Skeletal muscle satellite cell (primary cell): ENCODE results near the gene ERC1.

Experiments
- H3K27me3 ChIP-seq: 2 replicates; pipeline ENCODE4 v1.7.0; 2013; ENCODE audit warnings: low read length; ENCODE audit not compliant: control insufficient read depth, insufficient read depth
- H3K36me3 ChIP-seq: 2 replicates; pipeline ENCODE4 v1.7.0; 2013; ENCODE audit warnings: mild to moderate bottlenecking, control low read depth, low read length; ENCODE audit not compliant: insufficient read depth
- H3K4me1 ChIP-seq: 2 replicates; pipeline ENCODE4 v1.7.0; 2013; ENCODE audit warnings: low read length; ENCODE audit not compliant: control insufficient read depth, insufficient read depth
- H3K4me2 ChIP-seq: 2 replicates; pipeline ENCODE4 v1.7.0; 2013; ENCODE audit warnings: mild to moderate bottlenecking, low read length
- H3K4me3 ChIP-seq: 2 replicates; pipeline ENCODE4 v1.7.0; 2013; ENCODE audit warnings: low read length
- H3K9ac ChIP-seq: 2 replicates; pipeline ENCODE4 v1.7.0; 2013; ENCODE audit warnings: mild to moderate bottlenecking, low read depth, low read length, moderate library complexity
- H3K9me3 ChIP-seq: replicated peaks from 2 replicates; pipeline ENCODE4 v1.7.0; 2013; ENCODE audit warnings: mild to moderate bottlenecking, control low read depth, low read length

The ERC1 gene

GRCh38 chr12:958588-959123, 32.4 kb upstream of the ERC1 start:
- peaks cover 14% of the 10 kb centered on the region for H3K4me1 ChIP-seq
- H3K4me2 ChIP-seq: no peak overlapping the region
- H3K9me3 ChIP-seq: no peaks in the 10 kb centered on the region
- no peak overlapping the region for H3K4me3 ChIP-seq
- no peaks in the 10 kb centered on the region for H3K27me3 ChIP-seq
- H3K36me3 ChIP-seq: no peaks in the 10 kb centered on the region
- H3K9ac ChIP-seq: no peak overlapping the region

GRCh38 chr12:966724-967123, 24.3 kb upstream of the ERC1 start:
- no peaks in the 10 kb centered on the region for H3K27me3 ChIP-seq
- H3K36me3 ChIP-seq: no peaks in the 10 kb centered on the region
- H3K9me3 ChIP-seq: no peaks in the 10 kb centered on the region
- H3K9ac ChIP-seq: no peak overlapping the region
- no peaks in the 10 kb centered on the region for H3K4me1 ChIP-seq
- no peak overlapping the region for H3K4me2 ChIP-seq
- no peak overlapping the region for H3K4me3 ChIP-seq

GRCh38 chr12:967641-968040, 23.4 kb upstream of the ERC1 start:
- no peak overlapping the region for H3K4me3 ChIP-seq
- H3K9ac ChIP-seq: no peak overlapping the region
- no peaks in the 10 kb centered on the region for H3K4me1 ChIP-seq
- no peaks in the 10 kb centered on the region for H3K27me3 ChIP-seq
- no peak overlapping the region for H3K4me2 ChIP-seq
- H3K36me3 ChIP-seq: no peaks in the 10 kb centered on the region
- H3K9me3 ChIP-seq: no peaks in the 10 kb centered on the region

GRCh38 chr12:968545-968944, 22.5 kb upstream of the ERC1 start:
- no peak overlapping the region for H3K4me2 ChIP-seq

GRCh38 chr12:969821-970220, 21.2 kb upstream of the ERC1 start:
- H3K27me3 ChIP-seq: no peaks in the 10 kb centered on the region
- no peaks in the 10 kb centered on the region for H3K4me1 ChIP-seq
- H3K4me2 ChIP-seq: no peak overlapping the region
- no peaks in the 10 kb centered on the region for H3K36me3 ChIP-seq
- no peaks in the 10 kb centered on the region for H3K9me3 ChIP-seq
- H3K4me3 ChIP-seq: no peak overlapping the region
- H3K9ac ChIP-seq: no peak overlapping the region

More at GRCh38 chr12:968545-968944, 22.5 kb upstream of the ERC1 start:
- Histone ChIP-seq H3K9ac (no peak overlapping the region), H3K36me3 (no peaks in the 10 kb centered on the region), H3K9me3 (no peaks in the 10 kb centered on the region), H3K4me1 (no peaks in the 10 kb centered on the region), H3K27me3 (no peaks in the 10 kb centered on the region), H3K4me3 (no peak overlapping the region)

- no peak overlapping the region for H3K9ac ChIP-seq
- no peaks in the 10 kb centered on the region for H3K4me1 ChIP-seq
- no peak overlapping the region for H3K4me3 ChIP-seq
- no peaks in the 10 kb centered on the region for H3K36me3 ChIP-seq
- no peaks in the 10 kb centered on the region for H3K9me3 ChIP-seq
- no peak overlapping the region for H3K4me2 ChIP-seq
- H3K27me3 ChIP-seq: no peaks in the 10 kb centered on the region
Measured at GRCh38 chr12:971991-972390, 19.0 kb upstream of the ERC1 start.

- no peaks in the 10 kb centered on the region for H3K27me3 ChIP-seq
- no peaks in the 10 kb centered on the region for H3K36me3 ChIP-seq
- H3K4me1 ChIP-seq: no peaks in the 10 kb centered on the region
- H3K4me2 ChIP-seq: no peak overlapping the region
- H3K9me3 ChIP-seq: no peaks in the 10 kb centered on the region
- no peak overlapping the region for H3K4me3 ChIP-seq
- H3K9ac ChIP-seq: no peak overlapping the region
Measured at GRCh38 chr12:974271-974862, 16.7 kb upstream of the ERC1 start.

- Histone ChIP-seq H3K36me3 (no peaks in the 10 kb centered on the region), H3K4me1 (peaks cover 9% of the 10 kb centered on the region), H3K9ac (no peak overlapping the region), H3K4me3 (no peak overlapping the region), H3K9me3 (no peaks in the 10 kb centered on the region), H3K4me2 (no peak overlapping the region), H3K27me3 (no peaks in the 10 kb centered on the region)
Measured at GRCh38 chr12:976644-977043, 14.4 kb upstream of the ERC1 start.

GRCh38 chr12:977156-977555, 13.9 kb upstream of the ERC1 start:
- no peak overlapping the region for H3K4me3 ChIP-seq
- H3K27me3 ChIP-seq: no peaks in the 10 kb centered on the region
- H3K4me1 ChIP-seq: peaks cover 9% of the 10 kb centered on the region
- H3K36me3 ChIP-seq: no peaks in the 10 kb centered on the region
- no peaks in the 10 kb centered on the region for H3K9me3 ChIP-seq
- H3K4me2 ChIP-seq: no peak overlapping the region
- no peak overlapping the region for H3K9ac ChIP-seq

- Histone ChIP-seq H3K27me3 (no peaks in the 10 kb centered on the region), H3K36me3 (no peaks in the 10 kb centered on the region), H3K9me3 (no peaks in the 10 kb centered on the region), H3K4me2 (no peak overlapping the region), H3K4me1 (peaks cover 9% of the 10 kb centered on the region), H3K9ac (no peak overlapping the region), H3K4me3 (no peak overlapping the region)
Measured at GRCh38 chr12:979349-979748, 11.7 kb upstream of the ERC1 start.

GRCh38 chr12:981176-981828, 9.7 kb upstream of the ERC1 start:
- no peaks in the 10 kb centered on the region for H3K27me3 ChIP-seq
- no peaks in the 10 kb centered on the region for H3K36me3 ChIP-seq
- peaks cover 9% of the 10 kb centered on the region for H3K4me1 ChIP-seq
- no peak overlapping the region for H3K4me2 ChIP-seq
- no peaks in the 10 kb centered on the region for H3K9me3 ChIP-seq
- H3K9ac ChIP-seq: no peak overlapping the region
- no peak overlapping the region for H3K4me3 ChIP-seq

- Histone ChIP-seq H3K9ac (no peak overlapping the region), H3K9me3 (no peaks in the 10 kb centered on the region), H3K4me2 (no peak overlapping the region), H3K27me3 (no peaks in the 10 kb centered on the region), H3K36me3 (no peaks in the 10 kb centered on the region), H3K4me3 (no peak overlapping the region), H3K4me1 (peaks cover 9% of the 10 kb centered on the region)
Measured at GRCh38 chr12:981961-982360, 9.1 kb upstream of the ERC1 start.
